Mesenchymal stem cell (in vitro differentiated cells and primary cell): ENCODE data around the gene FNBP1.

Source experiments
- DNase-seq: peaks from one replicate; pipeline ENCODE4 v3.0.0-alpha.2; 2013
- H2AFZ ChIP-seq: one replicate; pipeline ENCODE4 v1.6.1; 2013; ENCODE audit warnings: low read depth, mild to moderate bottlenecking, control low read depth, inconsistent platforms, low read length, moderate library complexity
- H2AK5ac ChIP-seq: 2 replicates; pipeline ENCODE4 v1.6.1; 2013; ENCODE audit warnings: low read length, moderate library complexity, mild to moderate bottlenecking, inconsistent platforms; ENCODE audit not compliant: severe bottlenecking
- H2BK120ac ChIP-seq: one replicate; pipeline ENCODE4 v1.6.1; 2013; ENCODE audit warnings: low read depth, mild to moderate bottlenecking, inconsistent platforms, low read length, moderate library complexity
- H2BK12ac ChIP-seq, 2 experiments: one replicate each; pipeline ENCODE4 v1.6.1; 2013; ENCODE audit warnings: inconsistent platforms in 2 of 2, low read length in 2 of 2, mild to moderate bottlenecking in 2 of 2, moderate library complexity in 2 of 2, control low read depth in 1 of 2
- H2BK15ac ChIP-seq: one replicate; pipeline ENCODE4 v1.6.1; 2013; ENCODE audit warnings: mild to moderate bottlenecking, low read depth, inconsistent platforms; ENCODE audit not compliant: poor library complexity, severe bottlenecking
- H2BK5ac ChIP-seq: 2 replicates; pipeline ENCODE4 v1.6.1; 2013; ENCODE audit warnings: low read depth, mild to moderate bottlenecking, low read length, control low read depth, inconsistent platforms; ENCODE audit not compliant: poor library complexity, severe bottlenecking
- H3K14ac ChIP-seq, 2 experiments: one replicate each; pipeline ENCODE4 v1.6.1; 2013; ENCODE audit warnings: inconsistent platforms in 2 of 2, low read length in 2 of 2, control low read depth in 1 of 2, mild to moderate bottlenecking in 1 of 2, moderate library complexity in 1 of 2
- H3K18ac ChIP-seq, 2 experiments: one replicate each; pipeline ENCODE4 v1.6.1; 2013; ENCODE audit warnings: inconsistent platforms in 2 of 2, low read length in 2 of 2, control low read depth in 1 of 2, low read depth in 1 of 2, mild to moderate bottlenecking in 1 of 2
- H3K23ac ChIP-seq, 2 experiments: one replicate each; pipeline ENCODE4 v1.6.1; 2013; ENCODE audit warnings: inconsistent platforms in 2 of 2, low read length in 2 of 2, mild to moderate bottlenecking in 2 of 2, moderate library complexity in 2 of 2, control low read depth in 1 of 2
- H3K27ac ChIP-seq: 2 replicates; pipeline ENCODE4 v1.5.1; 2013; ENCODE audit warnings: mild to moderate bottlenecking, moderate library complexity, low read length, control low read depth, inconsistent platforms; ENCODE audit not compliant: poor library complexity, severe bottlenecking
- H3K27me3 ChIP-seq, 2 experiments: 2 replicates each; pipeline versions ENCODE4 v1.6.1 to v1.7.0; 2013; ENCODE audit warnings: low read length in 2 of 2, mild to moderate bottlenecking in 2 of 2, moderate library complexity in 2 of 2, control low read depth in 1 of 2, inconsistent platforms in 1 of 2; ENCODE audit not compliant: control insufficient read depth in 1 of 2, insufficient read depth in 1 of 2
- H3K36me3 ChIP-seq, 2 experiments: 2 replicates each; pipeline versions ENCODE4 v1.6.1 to v1.7.0; 2013; ENCODE audit warnings: low read length in 2 of 2, control low read depth in 1 of 2, inconsistent platforms in 1 of 2, low read depth in 1 of 2, mild to moderate bottlenecking in 1 of 2; ENCODE audit not compliant: insufficient read depth in 2 of 2, control insufficient read depth in 1 of 2
- H3K4ac ChIP-seq, 2 experiments: one replicate each; pipeline ENCODE4 v1.6.1; 2013; ENCODE audit warnings: inconsistent platforms in 2 of 2, low read length in 2 of 2, mild to moderate bottlenecking in 2 of 2, moderate library complexity in 2 of 2, control low read depth in 1 of 2, low read depth in 1 of 2
- H3K4me1 ChIP-seq: 2 replicates; pipeline ENCODE4 v1.6.1; 2013; ENCODE audit warnings: low read depth, low read length, control low read depth; ENCODE audit not compliant: control insufficient read depth, insufficient read depth
- H3K4me2 ChIP-seq: 2 replicates; pipeline ENCODE4 v1.6.1; 2013; ENCODE audit warnings: low read length, mild to moderate bottlenecking, inconsistent platforms; ENCODE audit not compliant: poor library complexity, severe bottlenecking
- H3K4me3 ChIP-seq, 2 experiments: 2 replicates each; pipeline versions ENCODE4 v1.5.1 to v1.7.0; 2013; ENCODE audit warnings: low read length in 2 of 2, mild to moderate bottlenecking in 2 of 2, control low read depth in 1 of 2, low read depth in 1 of 2; ENCODE audit not compliant: insufficient read depth in 1 of 2
- H3K79me1 ChIP-seq: replicated peaks from 2 replicates; pipeline ENCODE4 v1.6.1; 2013; ENCODE audit warnings: mild to moderate bottlenecking, control low read depth, low read length, inconsistent platforms; ENCODE audit not compliant: poor library complexity, severe bottlenecking
- H3K9ac ChIP-seq: 2 replicates; pipeline ENCODE4 v1.7.0; 2013; ENCODE audit warnings: mild to moderate bottlenecking, low read length, moderate library complexity
- H3K9me3 ChIP-seq: 2 replicates; pipeline ENCODE4 v1.7.0; 2013; ENCODE audit warnings: mild to moderate bottlenecking, low read length; ENCODE audit not compliant: control insufficient read depth
- H4K8ac ChIP-seq: one replicate; pipeline ENCODE4 v1.6.1; 2013; ENCODE audit warnings: inconsistent platforms, mild to moderate bottlenecking, low read length, moderate library complexity
- H4K91ac ChIP-seq: one replicate; pipeline ENCODE4 v1.6.1; 2013; ENCODE audit warnings: mild to moderate bottlenecking, low read length, inconsistent platforms
- WGBS: methylation state at CpG from one replicate; pipeline ENCODE4 v1.1.7; 2013; ENCODE audit warnings: mixed read lengths; 5-methylcytosine and 5-hydroxymethylcytosine counted together

Gene FNBP1

GRCh38 chr9:129930743-129931142 lies 112.2 kb downstream of the FNBP1 start:
- H3K4ac ChIP-seq, result peak overlapping the region in 1 of 2 experiments; percentile 51
- no peak overlapping the region for H2BK15ac ChIP-seq
- peak overlapping the region; percentile 61 for H2BK120ac ChIP-seq
- H2BK12ac ChIP-seq, result no peak overlapping the region
- H3K18ac ChIP-seq, result no peak overlapping the region
- H3K4me1 ChIP-seq, result no peaks in the 10 kb centered on the region
- H2AFZ ChIP-seq, result no peak overlapping the region
- DNase-seq, result no peak
- peak overlapping the region; percentile 8 for H2BK5ac ChIP-seq
- no peak overlapping the region for H3K27ac ChIP-seq
- H3K9ac ChIP-seq, result no peak overlapping the region
- WGBS, result 95% methylated on average over 2 of the region's 2 CpGs
- peaks cover 0 to 28% of the 10 kb centered on the region in 2 experiments for H3K36me3 ChIP-seq
- H4K8ac ChIP-seq, result peak overlapping the region; percentile 37
- H3K4me2 ChIP-seq, result no peak overlapping the region
- H3K27me3 ChIP-seq, result no peaks in the 10 kb centered on the region
- H2AK5ac ChIP-seq, result no peak overlapping the region
- H4K91ac ChIP-seq, result no peak overlapping the region
- H3K79me1 ChIP-seq, result no peaks in the 10 kb centered on the region
- H3K9me3 ChIP-seq, result no peaks in the 10 kb centered on the region
- H3K4me3 ChIP-seq, result no peak overlapping the region
- no peak overlapping the region for H3K23ac ChIP-seq
- H3K14ac ChIP-seq, result no peak overlapping the region

- H3K9me3 ChIP-seq, result no peaks in the 10 kb centered on the region
- no peak overlapping the region for H2BK12ac ChIP-seq
- H3K18ac ChIP-seq, result no peak overlapping the region
- no peaks in the 10 kb centered on the region for H3K79me1 ChIP-seq
- H2BK5ac ChIP-seq, result no peak overlapping the region
- no peak overlapping the region for H4K8ac ChIP-seq
- no peak overlapping the region for H4K91ac ChIP-seq
- H3K27ac ChIP-seq, result no peak overlapping the region
- no peak overlapping the region for H2AK5ac ChIP-seq
- DNase-seq, result no peak
- H3K36me3 ChIP-seq, result peaks cover 0 to 33% of the 10 kb centered on the region in 2 experiments
- 100% methylated on average over 9 of the region's 9 CpGs for WGBS
- no peak overlapping the region for H2BK15ac ChIP-seq
- no peaks in the 10 kb centered on the region for H3K4me1 ChIP-seq
- no peak overlapping the region for H3K4ac ChIP-seq
- no peak overlapping the region for H3K9ac ChIP-seq
- no peak overlapping the region for H3K4me2 ChIP-seq
- no peaks in the 10 kb centered on the region for H3K27me3 ChIP-seq
- H2AFZ ChIP-seq, result no peak overlapping the region
- H3K14ac ChIP-seq, result no peak overlapping the region
- H2BK120ac ChIP-seq, result no peak overlapping the region
- H3K23ac ChIP-seq, result no peak overlapping the region
- H3K4me3 ChIP-seq, result no peak overlapping the region
These were observed 113.4 kb downstream of the FNBP1 start for GRCh38 chr9:129929496-129930125.

- Histone ChIP-seq H2BK120ac (no peak overlapping the region), H2BK12ac (no peak overlapping the region), H2BK15ac (no peak overlapping the region), H3K18ac (no peak overlapping the region), H3K9me3 (no peaks in the 10 kb centered on the region), H3K9ac (no peak overlapping the region), H3K27me3 (no peaks in the 10 kb centered on the region), H3K79me1 (no peaks in the 10 kb centered on the region), H3K4me3 (no peak overlapping the region), H2BK5ac (no peak overlapping the region), H2AFZ (no peak overlapping the region), H3K14ac (no peak overlapping the region), H3K36me3 (peaks cover 0 to 63% of the 10 kb centered on the region in 2 experiments), H3K27ac (no peak overlapping the region), H3K4me1 (no peaks in the 10 kb centered on the region), H3K4ac (no peak overlapping the region), H2AK5ac (no peak overlapping the region), H3K23ac (no peak overlapping the region), H4K8ac (no peak overlapping the region), H4K91ac (no peak overlapping the region), H3K4me2 (no peak overlapping the region)
- DNase-seq, result no peak
- WGBS, result 91% methylated on average over 6 of the region's 6 CpGs
These were observed 119.4 kb downstream of the FNBP1 start for GRCh38 chr9:129923589-129923988.

- no peak overlapping the region for H4K91ac ChIP-seq
- no peak for DNase-seq
- no peak overlapping the region for H2BK15ac ChIP-seq
- H2BK5ac ChIP-seq, result no peak overlapping the region
- H3K4me3 ChIP-seq, result no peak overlapping the region
- peaks cover 0 to 55% of the 10 kb centered on the region in 2 experiments for H3K36me3 ChIP-seq
- no peak overlapping the region for H3K9ac ChIP-seq
- no peak overlapping the region for H2AFZ ChIP-seq
- H3K4me2 ChIP-seq, result no peak overlapping the region
- no peaks in the 10 kb centered on the region for H3K9me3 ChIP-seq
- H2BK12ac ChIP-seq, result no peak overlapping the region
- no peak overlapping the region for H3K27ac ChIP-seq
- no peak overlapping the region for H4K8ac ChIP-seq
- 95% methylated on average over 1 of the region's 4 CpGs for WGBS
- no peak overlapping the region for H3K4ac ChIP-seq
- no peaks in the 10 kb centered on the region for H3K79me1 ChIP-seq
- no peak overlapping the region for H3K23ac ChIP-seq
- H2AK5ac ChIP-seq, result no peak overlapping the region
- H3K4me1 ChIP-seq, result no peaks in the 10 kb centered on the region
- H3K18ac ChIP-seq, result no peak overlapping the region
- H3K27me3 ChIP-seq, result no peaks in the 10 kb centered on the region
- H2BK120ac ChIP-seq, result no peak overlapping the region
- H3K14ac ChIP-seq, result no peak overlapping the region
These were observed 121.1 kb downstream of the FNBP1 start for GRCh38 chr9:129921905-129922304.
